Adrenal gland (tissue), 12 donors: Measurements from ENCODE around the gene NDRG2. TPM values are rescaled to one million over a fixed set of nuclear protein-coding genes. Genes with fewer than 3 reads are reported as not detected.

Source experiments
- DNase-seq, 7 donors: peaks; one replicate each; pipeline ENCODE4 v3.0.0-alpha.2; 2019 to 2020
- H3K27ac ChIP-seq, 5 donors: fragments of 200-600 bp; sonication (generic) in 4 of 5; 1 replicate in 3 of 5; 2 replicates in 2 of 5; pipeline versions ENCODE4 v1.5.1 to v1.8.0; 2016 to 2020; ENCODE audit warnings: mild to moderate bottlenecking in 1 of 5
- H3K27me3 ChIP-seq: fragments of 200-600 bp; 2 replicates; pipeline ENCODE4 v1.8.0; 2021
- H3K36me3 ChIP-seq, 2 donors: fragments of 200-600 bp; replicated peaks in 1 of 2; 1 replicate in 1 of 2; 2 replicates in 1 of 2; pipeline versions ENCODE4 v1.5.1 to v1.8.0; 2018 to 2022
- H3K4me1 ChIP-seq, 2 donors: fragments of 200-600 bp; replicated peaks in 1 of 2; 1 replicate in 1 of 2; 2 replicates in 1 of 2; pipeline versions ENCODE4 v1.5.1 to v1.8.0; 2018 to 2021
- H3K4me3 ChIP-seq, 4 donors: fragments of 200-600 bp; sonication (generic) in 3 of 4; one replicate each; pipeline ENCODE4 v1.5.1; 2016 to 2018
- H3K9me3 ChIP-seq, 3 donors: fragments of 200-600 bp; sonication (generic) in 1 of 3; replicated peaks in 1 of 3; 1 replicate in 2 of 3; 2 replicates in 1 of 3; pipeline versions ENCODE4 v1.5.1 to v1.8.0; 2016 to 2021
- POLR2A ChIP-seq, 2 donors: fragments of 450-650 bp; IDR thresholded peaks; one replicate each; pipeline ENCODE4 v1.6.1; 2017; ENCODE audit warnings: antibody characterized with exemption in 2 of 2, mild to moderate bottlenecking in 2 of 2, moderate library complexity in 1 of 2
- WGBS, 4 donors: extraction: QIAGEN DNeasy Blood & Tissue Kit in 2 of 4; methylation state at CpG; one replicate each; pipeline versions ENCODE4 v1.1.5 to v1.1.7; 2013 to 2017; 5-methylcytosine and 5-hydroxymethylcytosine counted together
- intact Hi-C, 2 donors: fragments of 100-400 bp; cut with DNase I; formaldehyde crosslinking; loops; one replicate each; pipeline versions ENCODE4 v1.14.1 to v1.15.0; 2022 to 2023
- polyA plus RNA-seq, 3 donors: library from polyadenylated mRNA; stranded (reverse); fragments of 200-250 nt in 2 of 3; fragments of 350-450 nt in 1 of 3; fragmentation: Illumina TruSeq in 1 of 3; extraction: RNeasy Lipid Tissue Mini Kit (QIAGEN cat#74804) in 1 of 3; gene quantifications; one replicate each; pipeline ENCODE4 v1.2.3, GENCODE V29; 2013 to 2014
- total RNA-seq, 9 donors: library from RNA; depleted of rRNA in 4 of 9; stranded (reverse); fragments of >200 nt in 4 of 9; fragments of 120-200 nt in 1 of 9; fragmentation: NEBNext Ultra II Directional in 1 of 9; extraction: Animal tissue kit (Norgen Biotek cat#: 25700) in 1 of 9; gene quantifications; one replicate each; pipeline versions ENCODE4 v1.1.0 to v1.2.4, GENCODE V29; 2013 to 2023
- TF ChIP-seq, protein P1 (sequence below), 6 experiments: fragments of 450-650 bp in 4 of 6; fragments of 200-600 bp in 2 of 6; sonication (generic) in 1 of 6; IDR thresholded peaks; 1 replicate in 5 of 6; 2 replicates in 1 of 6; pipeline versions ENCODE4 v1.5.1 to v1.8.0; 2016 to 2021; ENCODE audit warnings: antibody characterized with exemption in 6 of 6, mild to moderate bottlenecking in 2 of 6, moderate library complexity in 1 of 6
- donor health status: healthy with polysubstance abuse.
- donor health status: Bipolar disorder and iron deficiency.
- donor health status: DM: yes; HTN: yes; CAD: no.
- donor health status: DM: no; HTN: no; CAD: no.
- donor health status: DM: no; HTN: no; CAD: no.
- donor health status: DM: yes; HTN: yes; CAD: no.

The NDRG2 gene
- total and polyA plus RNA-seq, 12 donors, result 116 to 1,323 (median 629) TPM

DNA sequence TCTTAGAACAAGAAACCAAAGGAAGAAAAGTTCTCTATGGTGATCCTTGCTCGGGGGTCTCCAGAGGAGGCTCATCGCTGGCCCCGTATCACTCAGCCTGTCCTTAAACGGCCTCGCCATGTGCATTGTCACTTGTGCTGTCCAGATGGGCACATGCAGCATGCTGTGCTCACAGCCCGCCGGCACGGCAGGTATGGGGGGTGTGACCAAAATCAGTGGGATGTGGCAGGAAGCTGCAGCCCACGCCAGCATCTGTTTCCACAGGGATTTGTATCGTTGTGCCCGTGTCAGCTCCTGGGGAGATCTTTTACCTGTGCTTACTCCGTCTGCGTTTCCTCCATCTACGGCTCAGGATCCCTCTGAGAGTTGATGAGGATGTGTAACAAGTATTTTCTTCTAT lies 28.3 kb downstream of the NDRG2 start:
- H3K36me3 ChIP-seq, result peaks cover 0 to 59% of the 10 kb centered on the region in 2 donors
- TF ChIP-seq, protein P1, sequence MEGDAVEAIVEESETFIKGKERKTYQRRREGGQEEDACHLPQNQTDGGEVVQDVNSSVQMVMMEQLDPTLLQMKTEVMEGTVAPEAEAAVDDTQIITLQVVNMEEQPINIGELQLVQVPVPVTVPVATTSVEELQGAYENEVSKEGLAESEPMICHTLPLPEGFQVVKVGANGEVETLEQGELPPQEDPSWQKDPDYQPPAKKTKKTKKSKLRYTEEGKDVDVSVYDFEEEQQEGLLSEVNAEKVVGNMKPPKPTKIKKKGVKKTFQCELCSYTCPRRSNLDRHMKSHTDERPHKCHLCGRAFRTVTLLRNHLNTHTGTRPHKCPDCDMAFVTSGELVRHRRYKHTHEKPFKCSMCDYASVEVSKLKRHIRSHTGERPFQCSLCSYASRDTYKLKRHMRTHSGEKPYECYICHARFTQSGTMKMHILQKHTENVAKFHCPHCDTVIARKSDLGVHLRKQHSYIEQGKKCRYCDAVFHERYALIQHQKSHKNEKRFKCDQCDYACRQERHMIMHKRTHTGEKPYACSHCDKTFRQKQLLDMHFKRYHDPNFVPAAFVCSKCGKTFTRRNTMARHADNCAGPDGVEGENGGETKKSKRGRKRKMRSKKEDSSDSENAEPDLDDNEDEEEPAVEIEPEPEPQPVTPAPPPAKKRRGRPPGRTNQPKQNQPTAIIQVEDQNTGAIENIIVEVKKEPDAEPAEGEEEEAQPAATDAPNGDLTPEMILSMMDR (IDR thresholded peaks at IDR 0.05), result no peak
- TF ChIP-seq POLR2A (IDR thresholded peaks at IDR 0.05), result no peak
- H3K9me3 ChIP-seq, result no peaks in the 10 kb centered on the region
- H3K27me3 ChIP-seq, result no peaks in the 10 kb centered on the region
- DNase-seq, result no peak
- intact Hi-C loops, result no loop called here
- WGBS, 4 donors, result 86 to 91% (median 88%) methylated on average over 12 to 14 of the region's 14 CpGs
- no peak overlapping the region for H3K27ac ChIP-seq
- no peak overlapping the region for H3K4me3 ChIP-seq
- H3K4me1 ChIP-seq, result peaks cover 0 to 9% of the 10 kb centered on the region in 2 donors

DNA sequence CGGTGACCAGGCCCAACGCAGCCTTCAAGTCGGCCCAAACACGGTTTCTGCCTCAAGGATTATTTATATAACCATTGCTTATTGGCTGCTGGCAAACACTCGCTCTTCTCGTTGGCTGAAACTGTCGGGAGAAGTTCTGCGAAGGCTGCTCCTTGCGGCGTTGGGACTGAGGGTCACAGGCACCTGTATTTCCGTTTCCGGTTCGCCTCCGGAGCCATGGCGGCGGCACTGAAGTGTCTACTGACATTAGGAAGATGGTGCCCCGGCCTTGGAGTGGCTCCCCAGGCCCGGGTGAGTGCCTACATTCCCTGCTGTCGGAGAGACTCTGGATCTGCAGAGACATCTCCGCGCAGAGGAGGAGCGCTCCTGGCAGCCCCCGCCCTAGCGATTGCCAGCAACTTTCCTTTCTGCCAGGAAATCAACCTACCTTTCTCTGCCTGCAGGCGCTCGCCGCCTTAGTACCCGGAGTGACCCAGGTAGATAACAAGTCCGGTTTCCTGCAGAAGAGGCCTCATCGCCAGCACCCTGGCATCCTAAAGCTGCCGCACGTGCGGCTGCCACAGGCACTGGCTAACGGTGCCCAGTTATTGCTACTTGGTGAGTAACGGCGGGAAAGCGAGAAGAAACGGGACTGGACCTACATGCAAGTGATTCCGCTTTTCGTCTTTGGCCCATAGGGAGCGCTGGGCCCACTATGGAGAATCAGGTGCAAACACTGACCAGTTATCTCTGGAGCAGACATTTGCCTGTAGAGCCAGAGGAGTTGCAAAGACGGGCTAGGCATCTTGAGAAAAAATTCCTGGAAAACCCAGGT lies 34.9 kb downstream of the NDRG2 start, which contains the start of gene METTL17:
Gene METTL17 (plus strand): TSS at position 194 of the 814 bp plus-strand sequence. CDS start 23 bp downstream, at position 217.
- TF ChIP-seq, protein P1 (IDR thresholded peaks at IDR 0.05), result peak in 5 of 6 experiments; percentile 18 to 52 (median 35)
- TF ChIP-seq POLR2A (IDR thresholded peaks at IDR 0.05), result peak; percentile 9 to 72
- peaks cover 22 to 39% of the 10 kb centered on the region in 2 donors for H3K4me1 ChIP-seq

DNA sequence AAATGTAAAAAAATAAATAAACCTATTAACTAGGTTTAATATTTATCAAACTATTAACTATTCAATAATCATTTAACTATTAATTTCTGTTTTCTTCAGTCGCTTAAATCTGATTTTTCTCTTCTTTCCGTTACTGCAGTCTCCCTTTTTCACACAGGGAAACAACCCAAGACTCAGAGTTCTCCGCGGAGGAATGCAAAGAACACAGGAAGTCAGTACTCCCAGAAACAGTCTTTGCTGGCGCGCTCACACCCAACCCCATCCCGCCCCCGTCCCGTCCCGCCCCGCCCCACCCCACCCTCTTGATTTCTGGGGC lies 35.4 kb downstream of the NDRG2 start:
- H3K27ac ChIP-seq, result peak overlapping the region in 4 of 5 donors; percentile 48 to 90 (median 86)

More for the DNA sequence above, 34.9 kb downstream of the NDRG2 start, which contains the start of gene METTL17:
- intact Hi-C loops, result no loop called here
- Histone ChIP-seq H3K36me3 (peaks cover 0 to 35% of the 10 kb centered on the region in 2 donors), H3K27ac (peak within 1 kb of the TSS in 4 of 5 donors; percentile 66 to 90 (median 86)), H3K4me3 (peak within 1 kb of the TSS; percentile 12 to 95 (median 86)), H3K9me3 (no peaks in the 10 kb centered on the region), H3K27me3 (no peaks in the 10 kb centered on the region)
- DNase-seq, result peak; percentile 88 to 98 (median 96)
- WGBS, 4 donors, result 0% methylated on average over 10 to 42 of the region's 42 CpGs

More for the DNA sequence above, 35.4 kb downstream of the NDRG2 start:
- Histone ChIP-seq H3K27me3 (no peaks in the 10 kb centered on the region), H3K4me1 (peaks cover 22 to 39% of the 10 kb centered on the region in 2 donors), H3K36me3 (peaks cover 0 to 29% of the 10 kb centered on the region in 2 donors), H3K9me3 (no peaks in the 10 kb centered on the region), H3K4me3 (peak overlapping the region in 2 of 4 donors; percentile 88 to 95)
- 0 to 1% (median 1%) methylated on average over 9 to 11 of the region's 11 CpGs for WGBS, 4 donors
- DNase-seq, result no peak
- intact Hi-C loops, result no loop called here
- TF ChIP-seq POLR2A (IDR thresholded peaks at IDR 0.05), result peak in 1 of 2 donors; percentile 57
- TF ChIP-seq, protein P1 (IDR thresholded peaks at IDR 0.05), result no peak
